HG03064 (cell line): ENCODE measurements around the gene CAPZA1.
"Not testable (repeated sequence)": the region's sequence is repeated elsewhere in the genome, so short reads cannot be mapped to it uniquely, and the experiment has no call there.

Source experiments
- ATAC-seq: cut with Tn5 transposase; IDR thresholded peaks from one replicate; pipeline ENCODE4 v1.9.1; 2021; ENCODE audit warnings: low read depth; ENCODE audit not compliant: unreplicated experiment

Gene CAPZA1

DNA sequence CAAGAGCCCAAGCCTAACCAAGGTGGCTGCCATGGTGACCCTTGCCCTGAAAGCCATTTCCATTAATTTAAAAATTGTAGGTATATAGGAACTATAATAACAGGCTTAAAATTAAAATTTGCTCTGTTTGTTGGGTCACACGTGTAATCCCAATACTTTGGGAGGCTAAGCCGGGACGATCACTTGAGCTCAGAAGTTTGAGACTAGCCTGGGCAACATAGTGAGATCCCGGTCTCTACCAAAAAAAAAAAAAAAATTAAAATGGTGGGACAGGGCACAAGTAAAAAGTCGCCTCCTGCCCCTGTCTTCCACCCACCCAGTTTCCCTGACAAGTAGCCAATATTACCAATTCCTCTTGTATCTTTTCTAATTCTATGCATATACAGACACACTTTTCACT is 6.6 kb downstream of the CAPZA1 start:
- no peak for ATAC-seq

- no peak for ATAC-seq
These were observed 7.3 kb downstream of the CAPZA1 start for GRCh38 chr1:112626887-112627286.

DNA sequence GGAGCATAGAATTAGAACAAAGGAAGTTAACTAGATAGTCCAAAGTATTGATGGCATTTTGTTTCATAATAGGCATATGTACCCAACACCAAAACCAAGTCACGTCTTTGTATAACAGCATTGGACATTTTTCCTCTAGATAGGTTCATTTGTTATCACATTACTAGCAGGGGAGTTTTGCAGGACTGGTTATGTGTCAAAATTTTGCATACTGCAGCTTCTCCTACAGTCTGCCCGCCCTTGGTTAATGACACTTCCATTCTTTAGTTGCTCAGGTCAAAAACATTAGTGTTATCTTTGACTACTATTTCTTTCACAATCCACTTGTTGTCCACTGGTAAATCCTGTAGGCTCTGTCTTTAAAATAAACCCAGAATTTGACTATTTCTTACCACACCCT is 8.9 kb downstream of the CAPZA1 start:
- no peak for ATAC-seq

GRCh38 chr1:112629256-112629655 is 9.6 kb downstream of the CAPZA1 start:
- ATAC-seq, result no peak

- ATAC-seq, result no peak
These were observed 14.0 kb downstream of the CAPZA1 start for GRCh38 chr1:112633628-112634027.

DNA sequence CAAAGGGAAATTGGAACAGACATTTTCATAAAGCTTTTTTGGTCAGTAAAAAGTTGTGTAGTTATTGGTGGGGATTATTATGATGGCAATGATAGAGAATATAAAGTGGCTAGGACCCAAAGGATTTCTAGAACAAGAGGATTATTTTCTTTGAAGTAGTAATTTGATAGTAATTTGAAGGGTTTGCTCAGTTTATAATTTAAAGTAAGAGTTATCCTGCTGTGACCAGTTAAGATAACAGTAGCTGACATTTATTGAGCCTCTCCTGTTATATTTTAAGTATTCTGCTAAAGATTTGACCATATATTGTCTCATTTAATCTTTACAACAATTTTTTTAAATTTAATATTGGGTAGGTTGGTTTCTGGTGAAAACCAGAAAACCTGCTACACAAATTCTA is 14.7 kb downstream of the CAPZA1 start:
- no peak for ATAC-seq

GRCh38 chr1:112636056-112636455 is 16.4 kb downstream of the CAPZA1 start:
- no peak for ATAC-seq

DNA sequence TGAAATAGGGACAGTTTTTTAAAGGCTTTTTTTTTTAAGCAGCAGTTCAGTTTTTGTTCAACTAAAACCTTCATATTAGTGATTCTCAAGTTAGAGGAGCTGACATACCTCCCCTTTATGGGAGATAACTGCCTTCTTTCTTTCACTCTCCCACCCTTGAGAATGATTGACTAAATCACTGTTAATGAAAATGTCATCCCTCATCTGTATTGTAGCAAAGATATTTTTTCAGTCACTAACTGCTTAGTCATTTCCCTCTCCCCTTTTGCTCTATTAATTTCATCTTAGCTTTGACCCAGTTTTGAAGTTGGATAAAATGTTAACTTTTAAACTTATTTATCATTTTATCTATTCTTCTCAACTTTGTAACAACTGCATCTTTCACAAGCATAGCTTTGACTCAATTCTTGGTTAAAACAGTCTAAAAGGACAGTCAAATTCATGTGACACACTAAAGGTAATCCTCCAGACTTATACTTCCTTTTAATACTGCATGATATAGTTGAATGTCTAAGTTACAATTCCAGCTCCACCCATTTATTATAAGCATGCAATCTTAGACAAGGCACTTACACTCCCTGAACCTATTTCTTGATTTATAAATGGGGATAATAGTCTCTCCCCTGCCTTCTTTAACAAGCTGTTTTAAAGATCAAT is 17.1 kb downstream of the CAPZA1 start:
- no peak for ATAC-seq

- ATAC-seq, result no peak
These were observed 17.9 kb downstream of the CAPZA1 start for GRCh38 chr1:112637254-112638109.

DNA sequence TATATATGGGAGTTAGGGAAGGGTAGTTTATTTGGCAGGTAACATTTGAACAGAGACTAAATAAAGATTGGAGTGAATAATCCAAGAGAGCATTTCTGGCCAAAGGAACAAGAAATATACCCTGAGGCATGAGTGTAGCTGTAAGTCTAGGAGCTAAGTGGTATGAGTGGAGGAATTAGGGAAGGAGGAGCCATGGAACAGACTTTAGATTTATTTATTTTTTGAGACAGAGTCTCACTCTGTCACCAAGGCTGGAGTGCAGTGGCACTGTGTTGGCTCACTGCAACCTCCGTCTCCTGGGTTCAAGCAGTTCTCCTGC is 18.4 kb downstream of the CAPZA1 start:
- no peak for ATAC-seq

DNA sequence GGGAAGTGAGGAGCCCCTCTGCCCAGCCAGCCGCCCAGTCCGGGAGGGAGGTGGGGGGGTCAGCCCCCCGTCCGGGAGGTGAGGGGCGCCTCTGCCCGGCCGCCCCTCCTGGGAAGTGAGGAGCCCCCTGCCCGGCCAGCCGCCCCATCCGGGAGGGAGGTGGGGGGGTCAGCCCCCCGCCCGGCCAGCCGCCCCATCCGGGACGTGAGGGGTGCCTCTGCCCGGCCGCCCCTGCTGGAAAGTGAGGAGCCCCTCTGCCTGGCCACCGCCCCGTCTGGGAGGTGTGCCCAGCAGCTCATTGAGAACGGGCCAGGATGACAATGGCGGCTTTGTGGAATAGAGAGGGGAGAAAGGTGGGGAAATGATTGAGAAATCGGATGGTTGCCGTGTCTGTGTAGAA is 20.8 kb downstream of the CAPZA1 start:
- ATAC-seq, result not testable (repeated sequence)

GRCh38 chr1:112643080-112643479 is 23.4 kb downstream of the CAPZA1 start:
- ATAC-seq, result no peak

- ATAC-seq, result no peak
These were observed 26.6 kb downstream of the CAPZA1 start for GRCh38 chr1:112646225-112646624.

- no peak for ATAC-seq
These were observed 31.6 kb downstream of the CAPZA1 start for GRCh38 chr1:112651205-112651604.

DNA sequence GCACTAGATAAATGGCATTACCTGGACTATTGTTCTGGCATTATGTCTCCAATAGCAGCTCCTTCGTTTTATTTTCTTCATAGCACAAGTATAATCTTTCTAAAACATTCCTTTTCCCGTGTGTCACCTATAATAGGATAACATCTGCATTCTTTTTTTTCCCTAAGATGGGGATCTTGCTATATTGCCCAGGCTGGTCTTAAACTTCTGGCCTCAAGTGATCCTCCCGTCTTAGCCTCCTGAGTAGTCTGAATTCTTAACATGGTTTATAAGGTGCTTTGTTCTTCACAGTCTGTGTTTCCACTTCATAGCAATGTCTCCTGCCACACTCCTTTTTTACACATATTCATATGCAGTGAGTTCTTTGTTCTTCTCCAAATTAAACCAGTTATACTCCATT is 46.2 kb downstream of the CAPZA1 start:
- ATAC-seq, result no peak

DNA sequence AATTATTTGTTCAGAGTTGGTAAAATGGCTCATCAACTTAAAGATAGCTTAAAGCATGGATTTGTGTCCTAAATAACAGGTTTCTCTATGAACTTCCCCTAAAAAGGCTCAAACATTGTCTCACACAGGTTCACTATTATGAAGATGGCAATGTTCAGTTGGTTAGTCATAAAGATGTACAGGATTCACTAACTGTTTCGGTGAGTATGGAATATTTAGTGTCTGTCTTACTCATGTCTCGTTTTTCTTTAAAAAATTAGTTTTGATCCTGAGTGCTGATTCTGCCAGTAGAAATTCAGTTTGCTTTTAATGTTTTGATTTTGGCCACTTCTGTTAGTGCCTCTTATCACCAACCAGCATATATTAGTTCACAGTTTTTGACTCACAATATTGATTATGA is 47.3 kb downstream of the CAPZA1 start:
- no peak for ATAC-seq

DNA sequence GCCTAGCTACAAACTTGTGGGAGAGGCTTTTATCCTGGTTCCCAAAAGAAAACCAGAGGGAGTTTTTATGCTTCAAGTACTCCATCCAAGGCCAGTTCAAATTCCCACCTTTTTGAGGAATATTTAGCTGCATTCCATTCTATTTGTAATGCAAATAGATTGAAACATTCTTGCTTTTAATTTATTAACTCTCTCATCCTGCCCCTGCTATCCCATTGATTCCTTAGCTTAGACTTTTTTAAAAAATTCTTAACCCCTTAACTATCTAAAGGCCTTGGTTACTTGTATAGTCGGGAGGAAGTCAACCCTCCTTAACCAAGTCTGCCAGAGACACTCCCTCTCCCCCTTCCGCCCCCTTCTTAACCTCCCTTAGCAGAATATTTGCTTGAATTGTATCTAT is 52.4 kb downstream of the CAPZA1 start:
- ATAC-seq, result no peak

DNA sequence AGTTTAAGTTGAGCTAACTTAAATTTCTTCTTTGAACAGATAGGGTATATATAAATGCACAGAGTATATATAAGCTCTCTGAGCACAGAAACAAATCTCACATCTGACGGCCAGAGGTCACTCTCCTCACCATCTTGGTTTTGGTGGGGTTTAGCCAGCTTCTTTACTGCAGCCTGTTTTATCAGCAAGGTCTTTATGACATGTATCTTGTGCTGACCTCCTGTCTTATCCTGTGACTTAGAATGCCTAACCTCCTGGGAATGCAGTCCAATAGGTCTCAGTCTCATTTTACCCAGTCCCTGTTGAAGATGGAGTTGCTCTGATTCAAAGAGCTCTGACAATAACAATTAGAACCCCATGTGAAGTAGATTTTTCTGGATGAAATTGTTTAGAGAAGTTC is 53.2 kb downstream of the CAPZA1 start:
- ATAC-seq, result no peak

- ATAC-seq, result no peak
These were observed 54.2 kb downstream of the CAPZA1 start for GRCh38 chr1:112673592-112674439.

- peak; percentile 49 for ATAC-seq
These were observed 54.9 kb downstream of the CAPZA1 start, which contains the start of gene MOV10 for GRCh38 chr1:112674440-112674985. Gene MOV10 (plus strand): TSS chr1:112674659. CDS start chr1:112674913, 254 bp downstream.
